ENCODE results near the gene SPEM2. TPM values are rescaled to one million over a fixed set of nuclear protein-coding genes. Genes with fewer than 3 reads are reported as not detected.

The SPEM2 gene
- total RNA-seq, 1 donor from 2014 or later = not detected

DNA sequence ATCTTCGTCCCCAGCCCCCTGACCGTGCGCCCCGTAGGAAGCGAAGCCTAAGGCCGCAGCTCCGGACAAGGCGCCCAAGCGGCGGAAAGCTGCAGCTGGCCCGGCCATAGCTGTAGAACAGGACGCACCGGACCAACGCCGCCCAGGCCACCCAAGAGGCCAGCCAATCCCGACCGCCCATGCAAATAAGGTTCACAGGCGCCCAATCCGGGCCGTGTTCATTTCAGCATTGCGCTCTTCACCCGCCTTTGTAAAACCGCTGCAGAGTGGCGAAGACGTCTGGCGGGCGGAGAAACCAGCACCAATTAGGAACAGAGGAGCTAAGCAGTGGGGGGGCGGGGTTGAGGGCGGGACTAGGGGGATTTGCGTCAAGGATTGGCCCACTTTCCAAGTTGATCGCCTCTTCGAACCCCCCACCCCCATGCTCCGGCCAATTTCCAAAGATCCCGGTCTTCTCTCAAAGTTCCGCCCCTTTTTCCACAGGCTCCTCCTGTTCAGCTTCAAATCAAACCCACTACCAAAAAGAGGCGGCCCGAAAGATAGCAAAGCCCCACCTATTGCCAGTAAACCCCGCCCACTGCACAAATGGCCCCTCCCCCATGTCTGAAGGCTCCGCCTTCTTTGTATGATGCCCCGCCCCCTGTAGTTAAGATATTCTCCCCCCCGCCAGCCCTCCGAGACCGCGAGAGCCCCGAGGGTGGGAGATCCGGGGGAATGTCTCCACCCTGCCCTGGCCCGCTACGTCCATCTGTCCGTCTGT is 21.3 kb upstream of the SPEM2 start, which contains the start of gene TMEM256:
TSS of gene TMEM256 (minus strand) at position 121 of the 760 bp plus-strand sequence. CDS start at position 108, 13 bp downstream.
- peak; percentile 98 for DNase-seq (ENCODE audit: low read depth, low spot score)

DNA sequence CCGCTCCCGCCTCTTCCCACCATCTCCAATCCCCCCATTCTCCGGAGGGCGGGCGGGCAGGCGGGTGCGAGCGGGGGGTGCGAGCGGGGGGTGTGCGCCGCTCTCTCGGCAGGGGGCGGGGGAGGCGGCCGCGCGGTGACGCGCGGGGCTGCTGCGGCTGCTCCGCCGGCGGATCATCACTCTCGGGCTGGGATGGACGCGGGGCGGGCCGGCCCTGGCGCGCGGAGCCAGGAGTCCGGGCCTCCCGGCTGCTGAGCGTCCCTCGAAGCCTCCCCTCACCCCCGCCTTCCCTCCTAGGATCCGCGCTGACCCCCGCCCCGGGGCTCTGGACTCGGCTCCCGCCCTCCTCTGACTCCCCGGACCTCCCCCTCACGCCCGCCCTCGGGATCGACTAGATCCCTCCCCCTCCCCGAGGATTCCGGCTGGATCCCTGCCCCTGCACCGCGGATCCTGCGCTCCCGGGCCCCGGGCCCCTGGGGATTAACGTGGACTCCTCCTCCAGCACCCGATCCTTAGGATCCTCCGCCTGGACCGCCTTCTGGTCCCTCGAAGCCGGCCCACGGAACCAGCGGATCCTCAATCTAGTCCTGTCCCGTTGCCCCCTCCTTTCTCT is 20.6 kb upstream of the SPEM2 start:
- no peak for DNase-seq (ENCODE audit: low read depth, low spot score)

DNA sequence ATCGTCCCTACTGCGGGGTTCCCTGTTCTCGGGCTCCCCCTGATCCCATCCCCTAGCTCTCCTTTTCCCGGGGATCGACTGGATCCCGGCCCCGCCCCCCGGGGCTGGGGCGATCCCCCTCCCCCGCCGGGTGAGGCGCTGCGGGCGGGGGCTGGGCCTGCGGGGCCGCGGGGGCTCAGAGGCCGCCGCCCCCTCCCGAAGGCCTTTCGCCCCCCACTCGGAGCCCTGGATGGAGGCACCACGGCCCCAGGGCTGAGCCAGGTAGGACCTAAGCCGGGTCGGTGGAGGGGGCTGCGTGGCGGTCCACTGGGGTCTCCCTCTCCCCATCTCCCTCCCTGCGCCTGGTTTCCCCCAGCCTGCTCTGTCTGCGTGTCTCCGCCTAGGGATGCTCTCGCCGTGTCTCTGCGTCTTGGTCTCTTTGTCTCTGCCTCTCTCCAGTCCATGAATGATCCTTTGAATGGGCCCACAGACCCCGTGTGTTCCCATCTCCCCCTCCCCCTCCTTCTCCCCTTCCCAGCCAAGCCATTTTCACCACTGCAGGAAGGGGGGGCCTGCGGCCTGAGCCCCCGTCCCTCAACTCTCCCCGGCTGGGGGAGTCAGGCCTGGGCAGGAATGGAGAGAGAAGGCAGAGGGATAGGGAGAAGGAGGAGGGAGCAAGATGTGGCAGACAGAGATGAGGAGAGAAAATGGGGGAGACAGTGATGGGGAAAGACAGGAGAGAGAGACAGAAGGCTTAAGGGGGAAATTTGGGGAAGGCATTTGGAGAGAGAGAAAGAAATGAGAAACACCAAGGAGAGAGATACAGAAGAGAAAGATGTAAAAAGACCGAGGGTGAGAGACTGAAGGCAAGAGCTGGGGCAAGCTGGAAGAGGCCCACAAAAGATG is 19.8 kb upstream of the SPEM2 start:
- DNase-seq (ENCODE audit: low read depth, low spot score) = no peak

DNA sequence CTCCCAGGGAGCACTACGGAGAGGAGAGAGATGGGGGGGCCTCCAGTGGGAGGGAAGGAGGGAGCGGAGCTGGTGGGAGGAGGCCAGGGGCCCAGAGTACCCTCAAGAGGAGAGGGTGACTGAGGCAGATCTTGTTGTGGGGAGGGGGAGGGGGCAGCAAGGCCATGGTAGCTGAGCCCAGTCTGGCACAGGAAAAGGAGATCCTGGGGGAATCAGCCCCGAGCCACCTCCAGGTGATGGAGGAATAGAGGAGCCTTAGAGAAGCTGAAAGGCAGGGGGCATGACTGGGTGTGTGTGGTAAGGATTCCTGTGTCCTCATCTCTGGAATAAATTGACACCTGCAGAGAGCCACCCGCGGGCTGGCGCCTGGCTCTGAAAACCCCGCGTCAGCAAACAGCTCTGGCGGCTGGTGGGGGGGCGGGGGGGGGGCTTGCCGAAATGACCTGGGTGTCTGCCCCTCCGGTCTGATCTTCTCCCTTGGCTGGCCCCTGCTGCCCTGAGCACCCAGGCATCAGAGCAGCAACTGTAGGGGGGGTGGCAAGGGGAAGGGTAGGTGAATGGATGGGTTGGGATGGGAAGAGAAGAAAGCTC is 19.1 kb upstream of the SPEM2 start:
- DNase-seq (ENCODE audit: low read depth, low spot score) = no peak

DNA sequence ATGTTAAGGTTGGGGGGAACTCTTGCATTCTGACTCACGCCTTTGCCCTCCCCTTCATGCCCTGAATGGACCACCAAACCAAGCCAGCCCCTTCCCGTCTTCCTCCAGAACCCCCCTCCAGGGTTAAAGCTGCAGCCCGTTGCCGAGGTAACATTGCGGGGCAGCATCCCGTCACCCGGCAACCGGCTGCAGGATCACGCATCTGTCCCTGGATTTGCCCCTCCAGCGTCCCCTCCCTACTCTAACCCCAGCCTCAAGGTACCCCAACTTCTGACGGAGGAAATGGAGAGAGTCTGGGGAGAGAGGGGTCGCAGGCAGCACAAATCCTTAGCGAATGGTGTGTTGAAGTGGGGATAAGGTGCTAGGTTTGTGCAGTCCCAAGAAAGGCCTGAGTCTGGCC is 18.3 kb upstream of the SPEM2 start:
- DNase-seq (ENCODE audit: low read depth, low spot score) = no peak

DNA sequence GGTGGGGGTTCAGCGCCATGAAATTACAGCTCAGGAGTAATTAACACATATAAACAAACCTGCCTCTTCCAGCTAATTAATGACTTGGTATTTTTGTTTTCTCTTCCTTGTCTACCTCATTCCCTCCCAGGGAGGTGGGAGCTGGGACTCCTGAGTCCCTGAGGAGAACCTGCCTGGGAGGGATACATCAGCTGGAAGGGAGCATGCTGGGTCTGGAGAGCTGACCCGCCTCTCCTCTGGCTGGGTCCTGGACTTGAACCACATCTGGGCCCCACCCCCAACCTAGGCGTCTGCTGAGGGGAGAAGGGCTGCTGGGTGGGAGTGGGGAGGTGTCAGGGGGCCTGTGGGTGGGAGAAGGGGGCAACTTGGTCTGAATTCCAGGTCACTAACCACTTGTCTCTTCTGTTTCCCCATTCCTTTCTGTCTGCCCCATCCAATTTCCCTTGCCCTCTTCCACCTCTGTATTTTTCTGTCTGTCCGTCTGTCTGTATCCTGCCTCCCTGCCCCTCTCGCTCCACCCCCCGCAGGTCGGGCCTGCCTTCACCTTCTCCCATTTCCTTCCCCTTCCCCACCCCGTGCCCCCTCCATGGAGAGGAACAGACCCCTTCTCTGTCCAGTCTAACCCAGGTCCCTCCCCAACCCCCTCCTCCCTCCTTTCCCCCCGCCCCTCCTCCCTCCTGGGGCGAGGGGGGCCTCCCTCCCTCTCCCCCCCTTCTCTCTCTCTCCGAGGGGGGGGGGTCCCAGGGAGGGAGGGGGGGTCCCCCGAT is 17.7 kb upstream of the SPEM2 start, which contains the start of gene NLGN2:
TSS of gene NLGN2 (plus strand) at position 361 of the 767 bp plus-strand sequence. CDS start 411 bp downstream, outside the sequence.
- DNase-seq (ENCODE audit: low read depth, low spot score) = no peak

DNA sequence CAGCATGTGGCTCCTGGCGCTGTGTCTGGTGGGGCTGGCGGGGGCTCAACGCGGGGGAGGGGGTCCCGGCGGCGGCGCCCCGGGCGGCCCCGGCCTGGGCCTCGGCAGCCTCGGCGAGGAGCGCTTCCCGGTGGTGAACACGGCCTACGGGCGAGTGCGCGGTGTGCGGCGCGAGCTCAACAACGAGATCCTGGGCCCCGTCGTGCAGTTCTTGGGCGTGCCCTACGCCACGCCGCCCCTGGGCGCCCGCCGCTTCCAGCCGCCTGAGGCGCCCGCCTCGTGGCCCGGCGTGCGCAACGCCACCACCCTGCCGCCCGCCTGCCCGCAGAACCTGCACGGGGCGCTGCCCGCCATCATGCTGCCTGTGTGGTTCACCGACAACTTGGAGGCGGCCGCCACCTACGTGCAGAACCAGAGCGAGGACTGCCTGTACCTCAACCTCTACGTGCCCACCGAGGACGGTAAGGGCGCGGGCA is 17.1 kb upstream of the SPEM2 start:
- DNase-seq (ENCODE audit: low read depth, low spot score) = no peak

DNA sequence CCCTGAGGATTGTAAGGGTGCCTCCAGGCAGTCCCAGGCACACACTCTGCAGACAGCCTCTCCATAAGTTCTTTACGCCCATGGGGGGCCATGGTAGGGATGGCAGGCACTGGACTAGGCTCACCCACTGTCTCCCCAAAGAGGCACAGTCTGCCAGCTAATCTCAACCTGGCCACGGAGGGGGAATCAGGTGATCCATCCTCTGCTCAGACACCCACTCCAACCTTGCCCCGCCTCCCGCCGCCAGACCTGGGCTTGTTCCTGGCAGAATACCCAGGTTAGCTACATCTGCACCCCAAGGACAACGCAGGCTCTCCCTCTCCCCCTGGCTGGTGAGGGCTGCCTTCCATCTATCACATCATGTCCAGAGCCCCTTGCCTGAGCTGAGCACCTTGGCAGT is 16.6 kb upstream of the SPEM2 start:
- DNase-seq (ENCODE audit: low read depth, low spot score) = no peak

DNA sequence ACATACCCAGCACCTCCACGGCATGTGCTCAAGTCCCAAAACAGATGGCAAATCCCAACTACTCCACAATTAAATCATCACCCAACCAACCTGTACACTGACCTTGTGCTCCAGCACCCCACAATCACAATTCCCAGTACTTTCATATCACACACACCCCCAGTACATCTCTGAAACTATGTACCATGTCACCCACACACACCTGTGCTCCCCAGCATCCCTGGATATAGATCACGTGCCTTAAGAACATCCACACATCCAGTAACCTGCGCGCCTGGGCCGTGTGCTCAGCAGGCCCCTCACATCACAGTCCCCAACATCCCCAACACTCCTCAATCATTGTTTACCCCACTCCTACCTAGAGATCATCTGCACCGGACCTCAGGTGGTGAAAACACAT is 15.7 kb upstream of the SPEM2 start:
- no peak for DNase-seq (ENCODE audit: low read depth, low spot score)

DNA sequence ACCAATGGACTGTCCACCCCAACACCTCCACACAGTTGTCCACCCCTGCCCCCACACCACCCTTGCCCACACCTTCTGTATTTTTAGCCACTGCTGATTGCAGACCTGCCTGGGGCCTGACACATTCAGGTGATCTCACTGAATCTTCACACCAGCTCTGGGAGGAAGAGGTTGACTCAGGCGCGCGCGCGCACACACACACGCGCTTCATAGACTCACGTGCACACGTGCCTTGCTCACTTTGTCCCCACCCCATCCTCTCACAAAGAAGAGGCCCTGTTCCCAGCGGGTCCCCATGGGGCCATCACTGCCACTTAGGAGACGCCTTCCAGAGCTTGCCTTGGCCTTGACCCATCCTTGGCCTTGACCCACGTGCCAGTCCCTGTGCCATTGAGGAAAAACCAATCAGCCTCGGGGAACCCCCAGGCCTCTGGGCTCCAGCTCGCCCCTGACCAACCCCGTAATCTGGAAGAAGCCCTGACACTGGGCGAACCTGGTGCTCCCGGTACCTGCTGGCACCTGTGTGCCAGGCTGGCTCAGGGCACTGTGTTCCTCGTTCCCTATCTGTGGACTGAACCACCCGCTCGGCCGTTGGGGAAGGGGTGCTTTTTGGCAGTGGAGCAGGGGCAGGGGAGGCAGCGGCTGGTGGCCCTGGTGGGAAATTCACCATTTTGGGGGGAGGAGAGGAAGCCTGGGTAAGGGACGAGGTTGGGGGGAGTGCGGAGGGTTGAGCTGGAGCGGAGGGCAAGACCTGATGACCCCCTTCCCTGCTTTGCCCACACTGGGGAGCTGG is 14.6 kb upstream of the SPEM2 start:
- no peak for DNase-seq (ENCODE audit: low read depth, low spot score)

DNA sequence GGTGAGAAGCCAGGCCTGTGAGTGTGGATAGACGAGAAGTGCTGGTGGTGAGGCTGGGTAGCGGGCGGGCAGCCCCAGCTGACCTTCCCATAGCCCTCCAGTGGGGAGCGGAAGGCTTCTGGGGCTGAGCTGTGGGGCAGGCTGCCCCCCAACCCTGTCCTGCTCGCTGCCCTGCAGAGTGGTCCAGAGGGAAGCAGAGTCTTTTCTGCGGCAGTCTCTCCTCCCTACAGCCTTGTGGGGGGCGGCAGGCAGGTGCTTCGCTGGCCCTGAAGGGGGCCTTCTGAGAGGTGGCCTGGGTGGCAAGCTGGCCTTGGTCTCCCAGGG is 14.0 kb upstream of the SPEM2 start:
- no peak for DNase-seq (ENCODE audit: low read depth, low spot score)

DNA sequence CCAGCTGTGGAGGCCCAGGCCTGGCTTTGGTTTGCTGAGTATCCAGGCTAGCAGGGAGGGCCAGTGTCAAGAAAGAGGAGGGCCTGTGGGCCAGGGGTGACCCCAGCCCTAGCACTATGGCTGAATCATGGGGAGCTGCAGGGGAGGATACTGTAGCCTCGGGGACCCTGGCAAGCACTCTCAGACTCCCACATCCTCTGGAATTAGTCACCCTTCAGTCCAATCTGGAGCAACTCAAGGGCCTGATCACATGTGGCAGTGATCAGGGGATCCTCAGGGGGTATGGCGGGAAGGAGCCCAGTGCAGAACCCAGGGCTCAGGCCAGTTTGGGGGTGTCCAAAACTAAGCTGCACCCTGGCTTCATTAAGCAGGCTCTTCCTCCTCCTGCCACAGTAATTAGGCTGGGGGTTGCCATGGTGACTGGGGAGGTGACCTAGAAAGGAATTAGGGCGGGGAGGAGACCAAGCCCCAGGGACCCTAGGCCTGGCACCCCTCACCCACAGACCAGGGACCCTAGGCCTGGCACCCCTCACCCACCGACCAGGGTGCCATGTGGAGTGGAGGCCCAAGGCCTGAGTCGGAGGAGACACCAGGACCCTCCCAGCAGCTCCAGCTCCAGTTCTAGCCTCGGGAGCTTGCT is 11.9 kb upstream of the SPEM2 start:
- DNase-seq (ENCODE audit: low read depth, low spot score) = no peak

DNA sequence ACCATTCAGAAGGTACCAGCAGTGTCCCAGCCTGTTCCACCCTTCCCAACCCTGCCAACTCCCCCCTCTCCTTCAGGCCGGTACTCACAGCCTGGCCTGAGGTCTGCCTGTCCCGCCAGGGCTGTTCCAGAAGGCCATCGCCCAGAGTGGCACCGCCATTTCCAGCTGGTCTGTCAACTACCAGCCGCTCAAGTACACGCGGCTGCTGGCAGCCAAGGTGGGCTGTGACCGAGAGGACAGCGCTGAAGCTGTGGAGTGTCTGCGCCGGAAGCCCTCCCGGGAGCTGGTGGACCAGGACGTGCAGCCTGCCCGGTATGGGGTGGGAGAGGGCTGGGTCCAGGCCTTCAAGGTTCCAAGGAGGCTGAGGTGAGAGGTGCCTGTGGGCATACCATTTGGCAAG is 10.6 kb upstream of the SPEM2 start:
- DNase-seq (ENCODE audit: low read depth, low spot score) = no peak

DNA sequence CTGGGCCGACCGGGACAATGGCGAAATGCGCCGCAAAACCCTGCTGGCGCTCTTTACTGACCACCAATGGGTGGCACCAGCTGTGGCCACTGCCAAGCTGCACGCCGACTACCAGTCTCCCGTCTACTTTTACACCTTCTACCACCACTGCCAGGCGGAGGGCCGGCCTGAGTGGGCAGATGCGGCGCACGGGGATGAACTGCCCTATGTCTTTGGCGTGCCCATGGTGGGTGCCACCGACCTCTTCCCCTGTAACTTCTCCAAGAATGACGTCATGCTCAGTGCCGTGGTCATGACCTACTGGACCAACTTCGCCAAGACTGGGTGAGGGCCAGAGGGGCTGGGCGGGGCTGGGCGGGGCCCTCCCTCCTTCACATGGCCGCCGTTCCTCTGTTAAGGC is 9.6 kb upstream of the SPEM2 start:
- no peak for DNase-seq (ENCODE audit: low read depth, low spot score)

DNA sequence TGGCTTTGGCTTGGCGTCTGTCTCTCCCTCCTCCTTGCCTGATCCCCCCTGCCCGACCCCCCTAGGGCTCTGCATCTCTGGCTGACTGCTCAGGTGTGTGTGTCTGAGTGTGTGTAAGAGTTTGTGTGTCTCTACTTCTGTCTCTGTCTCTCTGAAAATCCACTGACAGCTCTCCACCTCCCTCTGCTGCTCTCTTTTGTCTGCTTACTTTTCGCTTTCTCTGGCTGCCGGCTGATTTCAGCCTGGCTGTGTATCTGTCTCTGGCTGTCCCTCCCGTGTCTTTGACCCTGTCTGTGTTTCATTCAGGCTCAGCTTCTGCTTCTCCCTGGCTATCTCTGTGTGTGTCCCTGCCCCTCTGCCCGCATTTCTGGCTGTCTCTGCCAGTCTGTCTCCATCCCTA is 9.1 kb upstream of the SPEM2 start:
- DNase-seq (ENCODE audit: low read depth, low spot score) = no peak

DNA sequence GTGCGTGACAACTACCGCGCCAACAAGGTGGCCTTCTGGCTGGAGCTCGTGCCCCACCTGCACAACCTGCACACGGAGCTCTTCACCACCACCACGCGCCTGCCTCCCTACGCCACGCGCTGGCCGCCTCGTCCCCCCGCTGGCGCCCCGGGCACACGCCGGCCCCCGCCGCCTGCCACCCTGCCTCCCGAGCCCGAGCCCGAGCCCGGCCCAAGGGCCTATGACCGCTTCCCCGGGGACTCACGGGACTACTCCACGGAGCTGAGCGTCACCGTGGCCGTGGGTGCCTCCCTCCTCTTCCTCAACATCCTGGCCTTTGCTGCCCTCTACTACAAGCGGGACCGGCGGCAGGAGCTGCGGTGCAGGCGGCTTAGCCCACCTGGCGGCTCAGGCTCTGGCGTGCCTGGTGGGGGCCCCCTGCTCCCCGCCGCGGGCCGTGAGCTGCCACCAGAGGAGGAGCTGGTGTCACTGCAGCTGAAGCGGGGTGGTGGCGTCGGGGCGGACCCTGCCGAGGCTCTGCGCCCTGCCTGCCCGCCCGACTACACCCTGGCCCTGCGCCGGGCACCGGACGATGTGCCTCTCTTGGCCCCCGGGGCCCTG is 8.3 kb upstream of the SPEM2 start:
- DNase-seq (ENCODE audit: low read depth, low spot score) = no peak

DNA sequence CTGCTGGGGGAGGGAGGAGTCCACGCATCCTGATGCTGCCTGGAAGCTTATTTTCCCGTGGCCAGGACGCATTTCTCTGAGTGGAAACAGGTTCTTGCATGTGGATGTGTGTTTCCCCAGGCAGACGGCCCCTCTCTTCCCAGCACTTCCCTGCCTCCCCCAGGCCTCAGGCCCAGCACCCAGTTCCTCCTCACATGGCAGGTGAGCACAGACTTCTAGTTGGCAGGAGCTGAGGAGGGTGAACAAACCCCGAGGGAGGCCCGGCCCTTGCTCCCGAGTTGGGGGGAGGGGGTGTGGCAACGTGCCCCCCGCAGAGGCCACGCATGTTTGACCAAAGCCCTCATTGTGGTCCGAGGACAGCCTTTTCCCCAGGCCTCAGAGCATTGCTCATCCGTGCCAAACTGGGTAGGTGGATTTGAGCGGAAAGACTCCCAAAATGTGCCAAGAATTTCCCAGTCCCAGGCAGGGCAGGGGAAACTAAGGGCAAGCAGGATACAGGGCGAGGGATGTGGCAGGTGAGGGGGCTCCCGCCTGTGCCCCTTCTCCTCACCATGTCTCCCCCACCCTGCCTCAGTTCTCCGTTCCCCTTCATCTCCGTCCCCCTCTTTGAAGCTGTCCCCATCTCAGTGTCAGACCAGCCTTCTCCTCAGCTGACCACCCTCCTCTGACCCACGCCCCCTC is 6.8 kb upstream of the SPEM2 start:
- no peak for DNase-seq (ENCODE audit: low read depth, low spot score)

DNA sequence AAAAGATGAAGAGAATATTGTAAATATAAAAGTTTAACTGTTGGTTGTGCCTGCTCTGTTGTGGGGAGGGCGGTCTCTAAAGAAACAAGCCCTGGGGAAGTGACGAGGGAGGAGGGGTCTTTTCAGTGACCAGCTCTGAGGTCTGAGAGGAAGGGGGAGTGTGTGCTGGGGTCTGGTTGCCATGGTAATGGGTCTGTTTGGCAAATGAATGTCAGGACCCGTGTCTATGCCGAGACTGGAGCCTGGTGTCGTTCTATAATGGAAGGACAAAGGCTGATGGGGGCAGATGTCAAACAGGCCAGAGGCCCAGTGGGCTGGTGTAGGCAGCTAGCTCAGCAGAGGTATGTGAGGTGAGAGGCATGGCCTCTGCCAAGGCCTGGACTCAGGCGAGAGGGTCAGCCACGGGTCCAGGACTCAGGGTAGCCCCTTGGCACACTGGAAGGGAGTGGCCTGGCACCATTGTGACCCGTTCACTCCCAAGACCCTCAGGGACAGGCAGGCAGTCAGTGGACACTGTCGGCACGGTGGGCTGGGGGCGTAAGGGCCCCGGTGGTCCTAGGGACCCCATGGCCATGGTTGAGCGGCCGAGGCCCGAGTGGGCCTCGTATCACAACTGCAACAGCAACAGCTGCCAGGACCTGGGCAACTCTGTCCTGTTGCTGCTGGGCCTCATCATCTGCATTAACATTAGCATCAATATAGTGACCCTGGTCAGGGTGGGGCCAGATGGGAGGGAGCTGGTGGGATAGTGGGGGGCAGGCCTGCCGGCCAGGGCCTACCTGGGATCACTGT is 5.4 kb upstream of the SPEM2 start, which contains the start of gene SPEM1:
TSS of gene SPEM1 (plus strand) at position 506 of the 792 bp plus-strand sequence. CDS start at position 567, 61 bp downstream.
- DNase-seq (ENCODE audit: low read depth, low spot score) = no peak

Data from pulmonary artery endothelial cell (primary cell).